GM19328 (cell line): Measurements from ENCODE around the gene TM6SF1.
"Not testable (repeated sequence)": the region's sequence is repeated elsewhere in the genome, so short reads cannot be mapped to it uniquely, and the experiment has no call there.

ENCODE experiments used
- ATAC-seq: cut with Tn5 transposase; IDR thresholded peaks from one replicate; pipeline ENCODE4 v1.9.1; 2021; ENCODE audit warnings: mild to moderate bottlenecking, moderate library complexity; ENCODE audit not compliant: unreplicated experiment

Gene TM6SF1

GRCh38 chr15:83169576-83169975, 62.1 kb downstream of the TM6SF1 start:
- ATAC-seq: not testable (repeated sequence)

DNA sequence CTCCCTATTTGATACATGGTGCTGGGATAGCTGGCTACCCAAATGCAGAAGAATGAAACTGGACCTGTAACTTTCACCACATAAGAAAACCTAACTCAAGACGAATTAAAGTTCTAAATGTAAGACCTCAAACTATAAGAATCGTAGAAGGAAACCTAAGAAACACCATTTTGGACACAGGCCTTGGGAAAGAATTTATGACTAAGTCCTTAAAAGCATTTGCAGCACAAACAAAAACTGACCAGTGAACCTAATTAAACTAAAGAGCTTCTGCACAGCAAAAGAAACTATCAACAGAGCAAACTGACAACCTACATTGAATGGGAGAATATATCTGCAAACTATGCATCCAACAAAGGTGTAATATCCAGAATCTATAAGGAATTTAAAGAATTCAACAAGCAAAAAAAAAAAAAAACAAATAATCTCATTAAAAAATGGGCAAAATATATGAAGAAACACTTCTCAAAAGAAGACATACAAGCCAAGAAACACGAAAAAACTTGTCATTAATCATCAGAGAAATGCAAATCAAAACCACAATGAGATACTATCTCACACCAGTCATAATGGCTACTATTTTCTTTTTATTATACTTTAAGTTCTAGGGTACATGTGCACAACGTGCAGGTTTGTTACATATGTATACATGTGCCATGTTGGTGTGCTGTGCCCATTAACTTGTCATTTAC, 63.2 kb downstream of the TM6SF1 start:
- no peak for ATAC-seq

DNA sequence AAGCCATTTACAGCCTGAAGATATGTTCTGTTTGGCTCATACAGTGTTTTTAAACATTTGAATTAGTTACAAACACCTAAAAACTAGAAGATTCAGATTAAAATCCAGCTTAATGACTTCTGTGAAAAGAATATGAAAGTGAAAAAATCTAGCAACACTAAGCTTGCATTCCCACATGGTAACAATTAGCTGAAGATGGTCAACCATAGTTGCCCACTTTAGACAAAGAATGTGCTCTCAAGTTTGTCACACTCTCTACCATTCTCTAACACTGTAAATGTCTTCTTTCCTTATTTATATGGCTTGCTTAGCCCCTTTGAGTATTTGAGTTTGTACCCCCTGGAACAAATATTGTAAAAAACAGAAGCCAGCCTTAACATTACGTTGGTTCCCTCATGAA, 67.4 kb downstream of the TM6SF1 start:
- no peak for ATAC-seq

GRCh38 chr15:83178390-83178789, 70.9 kb downstream of the TM6SF1 start:
- ATAC-seq: no peak

GRCh38 chr15:83178869-83179325, 71.5 kb downstream of the TM6SF1 start:
- ATAC-seq: no peak

GRCh38 chr15:83185561-83185960, 78.1 kb downstream of the TM6SF1 start:
- ATAC-seq: no peak
